Colonic mucosa (tissue), 4 donors: Measurements from ENCODE around the gene FHAD1. TPM values are rescaled to one million over a fixed set of nuclear protein-coding genes. Genes with fewer than 3 reads are reported as not detected.

Experiments
- DNase-seq: peaks from one replicate; pipeline ENCODE4 v3.0.0-alpha.2; 2020
- H3K27ac ChIP-seq: fragments of 200-600 bp; one replicate; pipeline ENCODE4 v1.8.0; 2021
- H3K27me3 ChIP-seq: fragments of 200-600 bp; one replicate; pipeline ENCODE4 v1.8.0; 2021
- H3K36me3 ChIP-seq: fragments of 200-600 bp; one replicate; pipeline ENCODE4 v1.8.0; 2021
- H3K4me1 ChIP-seq: fragments of 200-600 bp; one replicate; pipeline ENCODE4 v1.8.0; 2021; ENCODE audit warnings: mild to moderate bottlenecking
- H3K4me3 ChIP-seq: fragments of 200-600 bp; one replicate; pipeline ENCODE4 v1.8.0; 2021
- H3K9ac ChIP-seq, 2 donors: one replicate each; pipeline ENCODE4 v1.7.0; 2013; ENCODE audit warnings: control low read depth in 2 of 2, low read depth in 2 of 2, low read length in 2 of 2
- H3K9me3 ChIP-seq: fragments of 200-600 bp; one replicate; pipeline ENCODE4 v1.8.0; 2021
- intact Hi-C: fragments of 100-400 bp; cut with DNase I; formaldehyde crosslinking; loops from one replicate; pipeline ENCODE4 v1.14.1; 2022
- total RNA-seq, 2 donors: library from RNA; stranded (reverse); fragmentation: NEBNext Ultra II Directional in 1 of 2; extraction: Animal tissue kit (Norgen Biotek cat#: 25700) in 1 of 2; gene quantifications; one replicate each; pipeline ENCODE4 v1.2.1, GENCODE V29; 2021
- TF ChIP-seq, protein P1 (sequence below): fragments of 200-600 bp; IDR thresholded peaks from one replicate; pipeline ENCODE4 v1.8.0; 2022; ENCODE audit warnings: antibody characterized with exemption, mild to moderate bottlenecking
- donor health status: healthy.
- donor health status: DM: no; HTN: no; CAD: no.
- donor health status: DM: no; HTN: no; CAD: no.

FHAD1 gene
- total RNA-seq, 2 donors from 2014 or later: 1.5 to 1.8 TPM

DNA sequence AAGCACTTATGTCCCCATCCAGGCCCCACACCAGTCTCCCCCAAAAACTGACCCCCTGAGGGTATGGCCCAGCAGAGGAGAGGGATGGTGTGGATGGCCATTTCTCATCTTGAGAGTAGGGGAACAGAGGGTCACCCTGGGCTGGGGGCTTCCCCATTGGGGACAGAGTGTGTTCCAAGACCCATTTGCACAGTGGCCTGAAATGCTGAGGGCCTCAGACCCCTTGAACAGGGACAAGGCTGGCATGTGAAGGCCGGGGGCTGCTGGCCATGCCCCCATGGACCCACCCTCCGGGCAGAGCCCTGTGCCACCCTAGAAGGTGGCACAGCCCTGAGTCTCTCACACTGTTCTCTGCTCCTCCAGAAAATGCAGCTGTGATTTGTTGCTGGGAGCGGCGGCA lies 199.2 kb downstream of the FHAD1 start:
- no peak overlapping the region for H3K27ac ChIP-seq
- no peaks in the 10 kb centered on the region for H3K36me3 ChIP-seq
- intact Hi-C loops: no loop called here
- H3K4me1 ChIP-seq: no peaks in the 10 kb centered on the region
- no peak overlapping the region for H3K9ac ChIP-seq
- TF ChIP-seq, protein P1, sequence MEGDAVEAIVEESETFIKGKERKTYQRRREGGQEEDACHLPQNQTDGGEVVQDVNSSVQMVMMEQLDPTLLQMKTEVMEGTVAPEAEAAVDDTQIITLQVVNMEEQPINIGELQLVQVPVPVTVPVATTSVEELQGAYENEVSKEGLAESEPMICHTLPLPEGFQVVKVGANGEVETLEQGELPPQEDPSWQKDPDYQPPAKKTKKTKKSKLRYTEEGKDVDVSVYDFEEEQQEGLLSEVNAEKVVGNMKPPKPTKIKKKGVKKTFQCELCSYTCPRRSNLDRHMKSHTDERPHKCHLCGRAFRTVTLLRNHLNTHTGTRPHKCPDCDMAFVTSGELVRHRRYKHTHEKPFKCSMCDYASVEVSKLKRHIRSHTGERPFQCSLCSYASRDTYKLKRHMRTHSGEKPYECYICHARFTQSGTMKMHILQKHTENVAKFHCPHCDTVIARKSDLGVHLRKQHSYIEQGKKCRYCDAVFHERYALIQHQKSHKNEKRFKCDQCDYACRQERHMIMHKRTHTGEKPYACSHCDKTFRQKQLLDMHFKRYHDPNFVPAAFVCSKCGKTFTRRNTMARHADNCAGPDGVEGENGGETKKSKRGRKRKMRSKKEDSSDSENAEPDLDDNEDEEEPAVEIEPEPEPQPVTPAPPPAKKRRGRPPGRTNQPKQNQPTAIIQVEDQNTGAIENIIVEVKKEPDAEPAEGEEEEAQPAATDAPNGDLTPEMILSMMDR: no peak
- H3K4me3 ChIP-seq: no peak overlapping the region
- no peak for DNase-seq
- H3K27me3 ChIP-seq: no peaks in the 10 kb centered on the region
- H3K9me3 ChIP-seq: no peaks in the 10 kb centered on the region

Other genes starting within 250 kb of the FHAD1 start
- 10 to 100 TPM; 21.3 to 28.6 TPM for gene TMEM51, start 93.5 kb upstream of the FHAD1 start, total RNA-seq
- gene EFHD2, start 162.7 kb downstream of the FHAD1 start, total RNA-seq: 100 to 1,000 TPM; 160 to 191 TPM
- gene CTRC, start 191.2 kb downstream of the FHAD1 start, total RNA-seq: 1 to 10 TPM in 1 of 2 donors, not detected in 1; 6.0 TPM
- 1 to 10 TPM in 1 of 2 donors, not detected in 1; 3.6 TPM for gene CELA2A, start 209.5 kb downstream of the FHAD1 start, total RNA-seq
- 1 to 10 TPM in 1 of 2 donors, not detected in 1; 1.1 TPM for gene CELA2B, start 228.9 kb downstream of the FHAD1 start, total RNA-seq